BE2C (cell line): Measurements from ENCODE around the gene TEX29.

Experiments
- DNase-seq: peaks from one replicate; pipeline ENCODE4 v3.0.0-alpha.2; 2020
- H3K27me3 ChIP-seq: fragments of 250-450 bp; sonication (Bioruptor Pico); 2 replicates; pipeline ENCODE4 v1.5.1; 2020; ENCODE audit warnings: mild to moderate bottlenecking
- H3K36me3 ChIP-seq: fragments of 250-450 bp; sonication (Bioruptor Pico); 2 replicates; pipeline ENCODE4 v1.5.1; 2020; ENCODE audit warnings: mild to moderate bottlenecking
- H3K4me1 ChIP-seq: fragments of 250-450 bp; sonication (Bioruptor Pico); 2 replicates; pipeline ENCODE4 v1.5.1; 2020
- H3K4me3 ChIP-seq: 2 replicates; pipeline ENCODE4 v1.5.1; 2011; ENCODE audit warnings: low read depth, low read length
- H3K9me3 ChIP-seq: fragments of 250-450 bp; sonication (Bioruptor Pico); 2 replicates; pipeline ENCODE4 v1.5.1; 2020
- CTCF ChIP-seq: IDR thresholded peaks from 2 replicates; pipeline ENCODE4 v1.5.1; 2012; ENCODE audit warnings: mild to moderate bottlenecking, low read depth, low read length

The TEX29 gene

GRCh38 chr13:111385183-111385857 lies 64.9 kb downstream of the TEX29 start:
- no peaks in the 10 kb centered on the region for H3K9me3 ChIP-seq
- TF ChIP-seq CTCF, result no peak
- H3K4me3 ChIP-seq, result no peak overlapping the region
- DNase-seq, result no peak
- H3K4me1 ChIP-seq, result no peaks in the 10 kb centered on the region
- H3K36me3 ChIP-seq, result no peaks in the 10 kb centered on the region
- H3K27me3 ChIP-seq, result no peaks in the 10 kb centered on the region; the same call in 1 of the 2 replicates

- DNase-seq, result no peak
- Histone ChIP-seq H3K36me3 (no peaks in the 10 kb centered on the region), H3K9me3 (no peaks in the 10 kb centered on the region), H3K27me3 (peaks cover 6% of the 10 kb centered on the region; the same call in 1 of the 2 replicates), H3K4me3 (no peak overlapping the region), H3K4me1 (no peaks in the 10 kb centered on the region)
- no peak for TF ChIP-seq CTCF
These were observed 66.8 kb downstream of the TEX29 start for GRCh38 chr13:111387026-111387871.

- H3K4me3 ChIP-seq, result no peak overlapping the region
- DNase-seq, result no peak
These were observed 67.6 kb downstream of the TEX29 start for GRCh38 chr13:111387945-111388600.

GRCh38 chr13:111388851-111389500 lies 68.5 kb downstream of the TEX29 start:
- H3K27me3 ChIP-seq, result peaks cover 9% of the 10 kb centered on the region; the same call in 1 of the 2 replicates
- TF ChIP-seq CTCF, result no peak

More at GRCh38 chr13:111387945-111388600, 67.6 kb downstream of the TEX29 start:
- Histone ChIP-seq H3K4me1 (no peaks in the 10 kb centered on the region), H3K27me3 (peaks cover 6% of the 10 kb centered on the region; the same call in 1 of the 2 replicates), H3K9me3 (no peaks in the 10 kb centered on the region), H3K36me3 (no peaks in the 10 kb centered on the region)
- no peak for TF ChIP-seq CTCF

GRCh38 chr13:111389621-111390521 lies 69.4 kb downstream of the TEX29 start:
- TF ChIP-seq CTCF, result no peak
- Histone ChIP-seq H3K9me3 (no peaks in the 10 kb centered on the region), H3K4me3 (no peak overlapping the region), H3K27me3 (peaks cover 16% of the 10 kb centered on the region), H3K36me3 (no peaks in the 10 kb centered on the region), H3K4me1 (no peaks in the 10 kb centered on the region)
- DNase-seq, result no peak

More at GRCh38 chr13:111388851-111389500, 68.5 kb downstream of the TEX29 start:
- DNase-seq, result no peak
- Histone ChIP-seq H3K4me3 (no peak overlapping the region), H3K4me1 (no peaks in the 10 kb centered on the region), H3K9me3 (no peaks in the 10 kb centered on the region), H3K36me3 (no peaks in the 10 kb centered on the region)
